NOMO-1 treated with dmso at 0.1 percent for 144 hours (cell line): ENCODE measurements around the gene TRPM8.
A peak's percentile ranks its signal among the peaks of the same experiment; 100 is the strongest.

Experiments
- DNase-seq: peaks from one replicate; lab custom pipeline; 2025; ENCODE audit not compliant: unreplicated experiment; lab: John Stamatoyannopoulos, UW

Gene TRPM8

DNA sequence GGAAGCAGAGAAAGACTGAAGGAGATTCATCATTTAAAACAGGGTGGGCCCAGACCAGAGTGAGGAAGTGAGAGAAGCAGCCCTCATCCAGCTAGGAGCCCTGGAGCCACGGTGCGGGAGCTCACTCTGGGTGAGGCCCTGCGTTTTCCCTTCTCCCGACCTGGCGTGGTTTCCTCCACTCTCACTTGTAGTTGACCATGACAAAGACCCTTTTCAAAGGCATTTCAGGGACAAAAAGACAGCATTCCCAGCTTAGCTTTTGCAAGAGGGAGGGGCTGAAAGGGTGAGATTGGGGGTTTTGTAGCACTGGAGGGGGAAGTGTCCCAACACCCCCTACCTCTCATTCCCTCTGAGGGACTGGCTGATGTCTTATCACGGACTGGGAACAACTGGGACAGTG, 56.6 kb downstream of the TRPM8 start:
- DNase-seq: no peak

DNA sequence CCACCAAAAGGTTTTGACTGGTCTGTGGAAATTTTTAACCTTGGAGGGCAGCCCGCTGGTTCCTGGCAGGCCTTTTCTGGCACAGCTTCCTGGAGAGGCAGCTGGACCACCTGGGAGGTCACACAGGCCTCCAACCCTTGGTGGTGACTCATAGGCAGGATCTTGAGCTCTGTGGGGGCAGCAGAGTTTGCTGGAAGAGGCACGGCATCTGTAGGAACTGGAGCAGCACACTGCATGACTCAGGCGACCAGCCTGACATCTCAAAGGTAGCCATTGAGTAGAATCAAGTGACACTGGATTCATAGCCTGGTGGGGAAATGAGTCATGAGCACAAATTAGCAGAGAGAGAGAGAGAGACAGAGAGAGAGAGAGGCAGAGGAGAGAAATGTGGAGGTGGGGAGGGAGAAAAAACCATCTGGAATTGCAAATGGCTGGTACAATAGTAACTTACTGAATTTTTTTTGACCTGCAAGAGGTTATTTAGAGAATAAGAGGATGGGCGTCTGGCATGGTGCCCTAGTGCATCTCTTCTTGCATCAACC, 57.4 kb downstream of the TRPM8 start:
- DNase-seq: peak; percentile 42

DNA sequence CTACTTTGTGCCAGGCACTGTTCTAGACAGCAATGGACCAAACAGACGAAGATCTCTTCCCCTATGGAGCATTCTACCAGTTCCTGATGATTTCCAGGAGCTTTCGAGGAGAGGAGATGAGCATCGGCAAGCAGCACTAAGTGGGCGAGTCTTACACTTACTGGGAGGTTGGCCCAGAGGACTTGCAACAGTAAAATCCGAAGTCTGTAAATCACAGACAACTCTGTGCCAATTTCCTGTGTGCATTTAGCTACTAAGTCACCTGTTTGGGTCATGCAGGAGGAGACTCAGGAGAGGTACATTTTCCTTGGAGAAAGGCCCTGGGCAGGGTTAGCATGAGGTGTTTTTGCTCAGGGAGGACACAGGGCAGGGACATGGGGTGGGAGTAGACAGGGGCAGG, 58.9 kb downstream of the TRPM8 start:
- DNase-seq: no peak

DNA sequence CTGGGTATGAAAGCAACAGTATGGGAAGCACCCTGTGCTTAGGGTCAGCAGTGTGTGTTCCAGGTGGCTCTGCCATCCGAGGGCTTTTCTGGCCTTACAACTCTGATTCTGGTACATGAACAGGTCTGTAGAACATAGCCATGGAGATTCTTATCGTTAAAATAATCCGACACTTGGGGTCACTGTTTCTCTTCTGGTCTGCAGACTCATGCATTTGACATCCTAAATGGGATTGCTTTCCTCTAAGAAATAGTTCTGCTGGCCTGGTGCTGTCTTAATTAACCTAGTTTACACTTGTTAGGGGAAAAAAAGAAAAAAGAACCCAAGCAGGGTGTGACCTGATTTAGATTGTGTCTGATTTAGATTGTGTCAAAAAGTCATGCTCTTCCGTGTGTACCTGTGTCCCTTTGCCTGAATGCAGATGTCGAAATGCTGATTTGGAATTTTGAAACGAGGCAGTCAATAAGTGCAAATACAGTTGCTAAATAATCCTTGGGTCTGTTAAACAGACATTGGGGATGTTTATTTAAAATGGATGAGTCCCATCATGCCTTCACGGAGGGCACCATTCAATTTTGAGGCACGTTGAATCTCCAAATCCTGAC, 59.6 kb downstream of the TRPM8 start:
- DNase-seq: peak; percentile 21

DNA sequence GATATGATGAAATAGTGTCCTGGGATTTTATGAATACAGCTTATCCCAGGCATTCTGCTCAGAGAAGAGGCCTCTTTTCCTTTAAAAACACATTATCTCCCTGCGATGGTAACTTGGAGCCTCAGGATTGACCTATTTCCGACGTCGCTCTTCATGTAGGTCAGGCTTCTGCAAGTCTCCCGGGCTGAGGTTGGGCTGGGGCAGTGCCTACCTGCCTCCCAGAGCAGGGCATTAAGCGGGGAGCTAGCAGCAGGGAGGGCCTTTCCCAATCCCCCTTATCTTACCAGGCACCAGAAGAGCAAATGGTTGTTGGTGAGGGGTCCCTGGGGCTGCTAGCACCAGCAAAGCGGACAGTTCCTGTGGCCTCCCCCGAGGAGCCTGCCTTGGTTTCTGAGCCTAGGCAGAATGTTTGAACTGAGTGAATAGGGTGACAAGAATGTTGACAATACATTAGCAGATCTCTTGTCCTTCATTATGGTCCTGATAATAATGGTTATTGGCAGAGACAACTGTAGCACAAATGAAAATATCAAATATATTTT, 60.2 kb downstream of the TRPM8 start:
- no peak for DNase-seq

DNA sequence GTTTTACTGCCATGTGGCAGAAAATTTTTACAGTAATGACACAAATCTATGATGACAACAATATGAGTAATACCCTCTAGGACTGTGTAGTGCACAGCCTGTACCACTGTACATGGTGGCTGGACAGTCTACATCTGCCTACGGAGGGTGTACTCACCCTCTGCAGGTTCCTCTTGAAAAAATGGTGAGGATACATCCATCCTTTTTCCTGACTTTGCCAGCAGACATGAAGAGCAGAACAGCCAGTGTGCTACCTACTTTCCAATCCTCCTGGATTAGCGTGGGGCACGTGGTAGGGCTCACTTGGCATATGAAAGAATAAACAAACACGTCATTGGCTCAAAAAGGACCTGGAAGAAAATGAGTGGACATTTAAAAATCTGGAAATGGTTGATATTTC, 62.6 kb downstream of the TRPM8 start:
- DNase-seq: no peak

DNA sequence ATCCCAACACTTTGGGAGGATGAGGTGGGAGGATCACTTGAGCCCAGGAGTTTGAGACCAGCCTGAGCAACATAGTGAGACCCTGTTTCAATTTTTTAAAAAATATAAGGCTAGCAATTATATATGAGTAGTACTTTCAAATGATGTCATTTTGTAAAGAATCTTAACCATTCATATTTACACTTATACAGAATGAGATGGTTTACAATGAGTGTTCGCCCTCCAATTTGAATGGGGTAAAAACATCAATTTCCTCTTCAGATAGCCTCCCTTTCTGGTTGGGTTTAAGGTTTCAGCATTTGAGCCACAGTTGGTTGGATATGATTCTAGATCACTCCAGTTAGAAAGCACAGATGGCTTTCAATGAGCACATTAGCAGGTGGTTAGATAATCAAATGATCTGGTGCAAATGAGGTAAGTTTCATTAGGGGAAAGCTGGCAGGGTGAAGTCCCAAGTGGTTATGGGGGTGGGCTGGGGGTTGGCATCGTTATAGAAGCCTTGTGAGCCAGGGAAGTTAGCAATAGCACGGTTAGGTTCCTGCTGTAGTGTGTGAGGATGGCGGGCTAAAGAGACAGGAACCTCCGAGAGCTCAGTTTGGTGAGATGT, 63.9 kb downstream of the TRPM8 start:
- no peak for DNase-seq

DNA sequence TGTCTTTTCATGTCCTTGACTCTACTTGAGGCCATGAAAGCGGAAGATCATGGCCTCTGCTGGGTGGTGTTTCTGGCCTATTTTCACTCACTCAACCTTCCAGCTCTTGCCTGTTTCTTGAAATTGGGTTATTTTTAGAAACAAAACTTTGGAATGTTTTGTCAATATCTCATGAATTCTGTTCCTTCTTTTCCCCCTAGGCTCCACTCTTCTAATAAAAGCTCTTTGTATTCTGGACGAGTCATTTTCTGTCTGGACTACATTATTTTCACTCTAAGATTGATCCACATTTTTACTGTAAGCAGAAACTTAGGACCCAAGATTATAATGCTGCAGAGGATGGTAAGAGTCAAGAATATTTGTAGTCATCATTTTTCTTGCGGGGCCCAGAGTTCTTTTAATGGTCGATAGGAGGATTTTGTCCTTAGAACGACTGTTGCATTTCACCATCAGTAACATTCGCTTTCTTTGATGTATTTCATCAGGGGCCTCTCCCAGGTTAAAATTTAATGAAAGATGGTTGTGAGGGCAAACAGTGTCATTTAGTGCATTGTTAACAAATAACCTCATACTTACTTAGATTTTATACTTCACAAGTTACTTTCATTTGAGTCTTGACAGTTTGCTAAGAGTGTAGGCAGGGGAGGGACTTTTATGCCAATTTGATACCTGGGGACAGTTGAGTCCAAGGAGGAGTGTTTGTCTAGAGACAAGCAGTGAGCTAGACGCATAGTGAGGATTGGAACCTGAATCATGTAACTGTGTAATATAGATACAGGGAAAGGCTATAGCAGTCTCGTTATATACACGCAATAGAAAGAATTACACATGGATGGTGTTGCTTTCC, 64.6 kb downstream of the TRPM8 start:
- no peak for DNase-seq

DNA sequence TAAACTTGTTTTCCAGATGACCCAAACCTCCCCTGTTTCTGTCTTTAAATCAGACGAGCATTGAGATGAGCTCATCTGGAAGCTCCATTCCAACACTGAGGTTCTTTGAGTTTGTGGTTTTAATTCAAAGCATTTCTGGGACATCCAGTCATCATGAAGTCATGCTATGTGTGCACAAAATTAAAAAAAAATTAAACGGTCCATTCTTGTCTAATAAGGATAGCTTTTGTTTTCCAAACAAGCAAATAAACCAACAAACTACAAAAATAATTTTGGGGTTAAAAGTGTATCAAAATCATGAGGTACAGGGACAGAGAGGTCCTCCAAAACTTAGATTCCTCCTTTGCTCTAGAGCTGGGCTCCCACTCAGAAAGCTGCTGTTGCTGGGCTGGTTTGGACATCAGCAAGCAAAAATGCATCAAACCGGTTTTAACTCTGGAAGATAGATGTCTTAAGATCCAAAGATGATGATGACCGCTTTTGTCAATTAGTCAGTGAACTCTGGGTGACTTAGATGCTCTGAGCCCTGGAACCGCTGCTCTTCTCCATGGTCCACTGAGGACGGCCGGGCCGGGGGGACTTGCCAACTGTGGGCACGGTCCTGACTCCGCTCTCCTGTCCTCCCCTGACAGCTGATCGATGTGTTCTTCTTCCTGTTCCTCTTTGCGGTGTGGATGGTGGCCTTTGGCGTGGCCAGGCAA, 65.4 kb downstream of the TRPM8 start:
- DNase-seq: no peak

DNA sequence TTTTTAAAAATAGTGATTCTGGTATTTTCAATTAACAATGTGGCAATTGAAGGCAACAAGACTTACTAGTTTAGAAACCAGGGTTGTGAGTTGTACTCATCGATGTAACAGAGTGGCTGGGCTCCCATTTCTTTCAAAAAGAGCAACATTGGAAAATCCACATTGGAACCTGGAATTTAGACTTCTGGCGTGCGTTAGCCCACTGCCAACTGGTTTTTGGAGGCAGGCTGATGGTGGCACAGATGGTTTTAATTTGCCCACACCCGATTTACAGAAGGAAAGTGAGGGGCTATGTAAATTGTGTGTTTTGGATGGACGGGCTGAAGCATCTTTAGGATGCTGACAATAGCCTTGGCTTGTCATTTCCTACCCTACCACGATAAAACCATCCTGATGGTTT, 66.3 kb downstream of the TRPM8 start:
- no peak for DNase-seq

DNA sequence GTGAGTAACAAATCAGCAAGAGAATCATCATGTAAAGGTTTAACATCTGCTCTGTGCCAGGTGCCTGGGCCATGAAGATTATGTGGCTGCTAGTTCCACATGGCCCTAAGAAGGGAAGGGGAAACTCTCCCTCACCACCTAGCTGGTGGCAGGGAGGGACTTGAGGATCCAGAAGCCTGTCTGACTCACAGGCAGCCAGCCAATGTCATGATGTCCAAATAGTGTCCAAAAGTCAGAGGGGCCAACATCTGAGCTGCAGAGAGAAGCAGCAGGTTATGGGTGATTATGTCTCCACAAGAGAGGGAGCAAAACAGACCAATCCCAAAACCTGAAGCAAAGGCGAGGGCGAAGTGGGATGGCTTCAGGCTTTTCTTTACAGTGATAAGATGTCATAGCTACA, 71.4 kb downstream of the TRPM8 start:
- DNase-seq: no peak

DNA sequence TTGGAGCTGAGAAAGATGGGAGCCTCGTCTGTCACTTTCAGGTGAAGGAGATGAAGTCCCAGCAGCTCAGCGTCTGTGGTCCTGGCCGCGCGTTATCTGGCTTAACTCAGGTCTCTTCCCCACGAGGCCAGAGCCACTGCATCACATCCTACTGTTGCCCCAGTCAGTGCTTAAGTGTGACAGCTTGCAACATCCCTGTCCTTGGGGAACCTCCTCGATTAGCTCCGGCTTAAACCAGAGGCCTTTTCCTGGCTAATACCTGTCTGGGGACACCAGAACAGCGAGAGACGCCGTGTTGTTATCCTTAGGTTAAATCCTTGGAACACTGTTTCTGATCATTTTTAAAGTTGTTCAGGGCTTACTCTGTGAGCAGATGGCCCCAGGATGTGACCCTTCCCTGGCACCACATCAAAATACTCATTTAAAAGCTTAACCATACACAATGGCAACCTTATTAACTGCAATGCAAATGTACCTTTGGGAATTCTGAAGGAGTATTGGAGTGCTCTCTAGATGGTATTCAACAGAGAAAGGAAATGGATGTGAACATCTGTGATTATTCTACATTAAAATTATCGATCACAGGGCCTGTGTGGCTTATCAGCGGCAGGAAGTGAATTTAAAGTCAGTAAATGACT, 72.2 kb downstream of the TRPM8 start:
- DNase-seq: no peak

DNA sequence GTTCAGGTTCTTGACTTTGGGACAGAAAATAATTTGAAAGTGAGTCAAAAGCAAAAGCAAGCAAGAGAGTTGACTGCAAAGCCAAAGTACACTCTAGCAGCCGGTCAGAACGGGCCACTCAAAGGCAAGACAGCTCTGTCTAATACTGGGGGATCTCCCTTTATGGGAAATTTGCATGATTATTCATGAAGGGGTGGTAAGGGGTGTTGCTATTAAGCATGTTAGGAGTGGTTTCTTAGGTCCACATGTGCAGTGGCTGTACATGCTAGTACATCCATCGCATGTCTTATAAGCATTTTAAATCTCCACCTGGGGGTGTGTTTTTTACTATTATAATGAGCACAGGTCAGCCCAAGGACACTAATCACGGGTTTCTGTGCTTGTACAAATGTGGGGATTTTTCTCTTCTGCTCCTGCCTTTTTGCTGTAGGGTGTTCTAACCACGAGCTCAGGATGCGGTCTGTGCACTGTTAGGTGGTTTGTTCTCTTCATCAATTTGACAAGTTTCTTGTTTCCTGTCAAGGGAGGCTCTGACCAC, 73.2 kb downstream of the TRPM8 start:
- DNase-seq: no peak

DNA sequence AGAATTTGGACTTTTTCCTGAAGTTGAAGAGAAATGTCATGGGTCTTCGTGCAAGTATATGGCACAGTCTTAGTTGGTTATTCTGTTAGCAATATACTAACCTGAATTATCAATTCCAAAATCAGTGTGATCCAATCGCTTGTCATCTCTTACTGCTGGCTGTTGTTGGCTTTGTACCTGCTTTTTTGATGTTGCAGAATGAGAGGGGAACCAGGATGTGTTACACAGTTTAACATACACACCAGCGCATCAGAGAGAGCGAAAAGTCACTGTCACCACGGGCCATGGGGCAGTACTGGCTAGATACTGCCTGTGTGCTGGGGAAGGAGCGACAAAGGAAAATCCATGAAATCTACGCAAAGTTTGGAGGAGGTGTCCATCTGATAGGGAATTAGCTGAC, 74.0 kb downstream of the TRPM8 start:
- no peak for DNase-seq

DNA sequence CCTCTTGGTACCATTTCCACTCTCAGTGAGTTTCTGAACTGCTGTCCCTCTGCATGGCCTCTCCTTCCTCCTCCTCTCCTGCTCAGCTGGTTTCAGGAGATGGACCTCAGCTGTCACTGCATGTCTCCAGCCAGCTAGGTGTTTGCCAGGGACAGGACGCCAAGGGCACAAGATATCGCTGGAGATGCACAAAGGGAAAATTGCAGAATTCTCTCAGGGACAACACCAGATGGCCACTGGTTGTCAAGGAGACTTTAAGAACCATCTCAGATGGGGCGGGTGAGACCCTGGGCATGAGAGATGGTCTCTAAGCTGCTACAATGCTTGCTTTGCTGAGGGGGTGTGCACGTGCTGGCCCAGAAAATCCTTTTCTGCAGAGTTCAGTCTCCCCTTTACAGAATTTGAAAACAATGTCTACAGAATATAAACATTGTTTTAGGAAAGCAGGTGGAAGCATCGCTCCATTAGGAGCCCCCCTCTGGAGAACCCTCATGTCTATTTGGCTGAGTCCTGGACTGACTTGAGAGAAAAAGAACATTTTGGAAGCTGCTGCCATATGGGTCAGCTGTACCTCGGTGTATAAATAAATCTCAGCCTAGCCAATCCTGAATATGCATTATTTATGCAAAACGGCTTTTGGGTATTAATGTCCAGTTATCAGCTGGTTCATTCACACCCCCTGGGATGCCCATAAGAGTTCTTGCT, 75.5 kb downstream of the TRPM8 start:
- DNase-seq: no peak

DNA sequence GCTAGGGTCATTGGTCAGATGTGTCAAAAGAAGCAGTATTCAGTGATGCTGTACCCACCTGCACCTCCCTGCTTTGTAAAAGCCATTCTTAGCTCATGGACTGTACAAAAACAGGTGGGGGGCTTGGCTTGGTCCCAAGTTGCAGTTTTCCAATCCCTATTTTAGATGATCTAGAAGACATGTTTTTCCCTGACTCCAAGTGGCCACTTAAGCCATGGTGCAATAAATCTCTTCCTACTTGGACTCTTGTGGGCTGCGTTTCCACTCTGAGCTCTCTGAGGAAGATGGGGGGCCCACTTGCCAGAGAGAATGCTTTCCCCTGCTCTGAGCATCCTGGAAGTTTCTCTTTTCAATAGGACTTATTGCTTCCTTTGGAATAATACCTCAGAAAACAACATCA, 76.3 kb downstream of the TRPM8 start:
- DNase-seq: no peak

DNA sequence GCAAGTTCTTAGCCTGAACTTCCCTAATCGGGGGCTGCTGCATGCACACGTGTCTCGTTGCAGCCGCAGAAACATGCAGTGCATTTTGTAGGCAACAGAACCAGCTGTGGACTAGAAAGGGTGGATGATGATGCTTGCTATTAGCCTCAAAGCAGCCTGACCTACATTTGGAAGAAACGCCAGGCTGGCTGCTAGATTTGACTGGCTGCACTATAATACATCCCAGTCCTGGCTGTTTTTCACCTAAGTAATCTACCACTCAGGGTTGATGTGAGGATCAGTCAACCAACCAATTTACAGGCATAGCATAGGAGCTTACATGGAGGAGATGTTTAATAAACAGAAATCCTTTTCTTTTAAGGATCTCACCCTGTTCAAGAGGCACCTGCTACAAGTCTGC, 77.0 kb downstream of the TRPM8 start:
- no peak for DNase-seq

DNA sequence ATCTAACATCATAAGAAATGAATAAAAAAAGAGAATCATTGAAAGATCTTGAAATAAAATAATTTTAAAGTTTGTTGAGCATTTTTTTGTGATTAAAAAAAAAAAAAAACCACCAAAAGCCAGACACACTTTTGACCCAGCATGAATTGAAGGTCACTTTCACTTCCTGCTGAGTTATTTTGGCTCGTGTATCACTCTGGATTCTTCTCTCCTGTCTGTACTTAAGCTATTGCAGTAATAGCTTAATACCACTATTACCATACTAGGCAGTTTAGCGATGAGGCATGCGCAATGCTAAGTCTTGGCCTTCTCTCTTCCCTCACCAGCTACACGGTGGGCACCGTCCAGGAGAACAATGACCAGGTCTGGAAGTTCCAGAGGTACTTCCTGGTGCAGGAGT, 78.8 kb downstream of the TRPM8 start:
- peak; percentile 67 for DNase-seq

DNA sequence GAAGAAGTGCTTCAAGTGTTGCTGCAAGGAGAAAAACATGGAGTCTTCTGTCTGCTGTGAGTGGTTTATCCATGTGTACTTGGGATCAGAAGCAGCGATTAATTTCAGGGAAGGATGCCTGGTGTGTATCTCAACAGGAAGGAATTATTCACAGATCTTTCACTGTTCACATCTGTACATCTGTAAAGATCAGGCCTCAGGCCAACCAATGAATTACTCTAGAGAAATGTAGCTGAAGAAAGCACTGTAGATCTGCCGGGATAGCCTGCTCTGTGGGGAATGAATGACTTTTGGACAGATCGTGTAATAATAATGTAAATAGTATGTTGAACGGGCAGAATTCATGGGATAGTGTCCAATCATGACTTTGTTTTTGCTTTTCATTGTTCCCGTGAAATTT, 79.3 kb downstream of the TRPM8 start:
- DNase-seq: no peak

DNA sequence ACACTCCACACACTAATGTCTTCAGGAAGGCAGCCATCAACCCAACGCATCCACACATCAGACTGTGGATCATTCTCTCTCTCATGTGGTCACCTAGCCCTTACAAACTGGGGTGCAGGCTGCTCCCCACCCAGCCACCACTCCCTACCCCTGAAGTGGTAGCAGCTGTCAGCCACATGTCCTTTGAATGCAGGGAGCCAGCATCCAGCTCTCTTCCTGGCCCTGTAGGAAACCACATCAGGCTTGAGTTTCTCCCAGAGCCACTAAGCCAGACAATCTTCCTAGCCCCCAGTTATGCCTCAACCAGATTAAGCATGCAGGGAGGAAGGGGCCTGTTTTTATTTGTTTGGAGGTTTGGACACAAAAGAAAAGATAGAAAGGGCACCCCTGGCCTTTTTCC, 80.5 kb downstream of the TRPM8 start:
- DNase-seq: no peak
